Measurements from ENCODE around the gene STX16. TPM values are rescaled to one million over a fixed set of nuclear protein-coding genes. Genes with fewer than 3 reads are reported as not detected.

STX16 gene
- total RNA-seq, 1 experiment from 2014 or later: 93.3 TPM

DNA sequence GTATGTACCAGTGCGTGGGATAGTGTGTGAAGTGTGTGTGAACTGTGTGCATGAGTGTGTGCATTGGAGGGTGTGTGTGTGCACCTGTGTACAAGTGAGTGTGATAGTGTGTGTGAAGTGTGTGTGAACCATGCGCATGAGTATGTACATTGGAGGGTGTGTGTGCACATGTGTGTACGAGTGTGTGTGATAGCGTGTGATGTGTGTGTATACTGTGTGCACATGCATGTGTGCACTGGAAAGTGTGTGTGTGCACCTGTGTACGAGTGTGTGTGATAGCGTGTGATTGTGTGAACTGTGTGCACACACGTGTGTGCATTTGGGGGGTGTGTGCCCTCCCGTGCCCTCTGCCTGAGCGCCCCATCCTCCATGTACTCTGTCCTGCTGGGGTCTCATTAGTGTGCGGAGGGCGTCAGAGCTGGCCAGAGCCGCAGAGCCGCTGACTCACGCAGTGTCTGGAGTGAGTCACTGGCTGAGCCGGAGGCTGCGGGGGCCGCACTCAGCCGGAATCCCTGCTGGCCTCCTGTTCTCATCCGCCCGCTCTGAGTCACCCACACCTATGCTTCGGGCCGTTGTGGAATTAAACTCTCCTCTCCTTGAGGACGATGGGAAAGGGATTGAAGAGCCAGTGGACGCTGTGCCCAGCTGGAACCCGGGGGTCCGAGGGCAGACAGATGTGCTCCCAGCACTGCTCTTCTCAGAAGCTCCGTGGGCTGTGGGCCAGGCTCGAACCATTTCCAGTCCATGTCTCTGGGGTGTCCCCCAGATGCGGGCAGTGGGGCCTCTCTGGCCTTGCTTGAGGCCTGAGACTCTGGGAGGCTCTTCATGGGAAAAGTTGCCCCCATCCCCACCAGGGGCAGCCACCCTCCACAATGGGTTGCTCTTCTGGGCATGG, 27.3 kb upstream of the STX16 start:
- H3K36me3 Mint-ChIP-seq (ENCODE audit: insufficient read depth, unreplicated experiment): no peaks in the 10 kb centered on the region
- H3K27me3 Mint-ChIP-seq (ENCODE audit: insufficient read depth, unreplicated experiment): no peaks in the 10 kb centered on the region
- H3K9me3 Mint-ChIP-seq (ENCODE audit: unreplicated experiment): no peaks in the 10 kb centered on the region
- intact Hi-C loops (cut with micrococcal nuclease): no loop called here
- POLR2A ChIA-PET: interaction anchor here (0.6 to 2.2 kb wide), 7 partner anchors 18 to 314 kb away, joined by 3 to 14 read pairs (median 3); partner anchors contain the start of genes RAB22A and STX16
- no peak overlapping the region for H3K27ac Mint-ChIP-seq (ENCODE audit: low read depth, unreplicated experiment)
- CTCF ChIA-PET: interaction anchor here (0.9 to 1.0 kb wide), 2 partner anchors 28 to 73 kb away, joined by 3 to 5 read pairs; no protein-coding TSS in a partner anchor
- DNase-seq (ENCODE audit: unreplicated experiment): peak; percentile 94
- H3K4me3 Mint-ChIP-seq (ENCODE audit: unreplicated experiment): no peak overlapping the region
- BruUV-seq (replicated peaks): no TSS peak
- TF ChIP-seq, protein P1, sequence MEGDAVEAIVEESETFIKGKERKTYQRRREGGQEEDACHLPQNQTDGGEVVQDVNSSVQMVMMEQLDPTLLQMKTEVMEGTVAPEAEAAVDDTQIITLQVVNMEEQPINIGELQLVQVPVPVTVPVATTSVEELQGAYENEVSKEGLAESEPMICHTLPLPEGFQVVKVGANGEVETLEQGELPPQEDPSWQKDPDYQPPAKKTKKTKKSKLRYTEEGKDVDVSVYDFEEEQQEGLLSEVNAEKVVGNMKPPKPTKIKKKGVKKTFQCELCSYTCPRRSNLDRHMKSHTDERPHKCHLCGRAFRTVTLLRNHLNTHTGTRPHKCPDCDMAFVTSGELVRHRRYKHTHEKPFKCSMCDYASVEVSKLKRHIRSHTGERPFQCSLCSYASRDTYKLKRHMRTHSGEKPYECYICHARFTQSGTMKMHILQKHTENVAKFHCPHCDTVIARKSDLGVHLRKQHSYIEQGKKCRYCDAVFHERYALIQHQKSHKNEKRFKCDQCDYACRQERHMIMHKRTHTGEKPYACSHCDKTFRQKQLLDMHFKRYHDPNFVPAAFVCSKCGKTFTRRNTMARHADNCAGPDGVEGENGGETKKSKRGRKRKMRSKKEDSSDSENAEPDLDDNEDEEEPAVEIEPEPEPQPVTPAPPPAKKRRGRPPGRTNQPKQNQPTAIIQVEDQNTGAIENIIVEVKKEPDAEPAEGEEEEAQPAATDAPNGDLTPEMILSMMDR (IDR thresholded peaks at IDR 0.05; ENCODE audit: unreplicated experiment): no peak
- peaks cover 8% of the 10 kb centered on the region for H3K4me1 Mint-ChIP-seq (ENCODE audit: insufficient read depth, unreplicated experiment)

GRCh38 chr20:58624687-58625086, 26.4 kb upstream of the STX16 start:
- TF ChIP-seq, protein P1 (IDR thresholded peaks at IDR 0.05; ENCODE audit: unreplicated experiment): no peak
- CTCF ChIA-PET: interaction anchor here (0.6 to 1.0 kb wide), 3 partner anchors 23 to 74 kb away, joined by 3 to 5 read pairs (median 4); no protein-coding TSS in a partner anchor
- Mint-ChIP-seq H3K9me3 (ENCODE audit: unreplicated experiment) (no peaks in the 10 kb centered on the region), H3K27ac (ENCODE audit: low read depth, unreplicated experiment) (no peak overlapping the region), H3K4me1 (ENCODE audit: insufficient read depth, unreplicated experiment) (peaks cover 12% of the 10 kb centered on the region), H3K36me3 (ENCODE audit: insufficient read depth, unreplicated experiment) (no peaks in the 10 kb centered on the region), H3K4me3 (ENCODE audit: unreplicated experiment) (no peak overlapping the region), H3K27me3 (ENCODE audit: insufficient read depth, unreplicated experiment) (no peaks in the 10 kb centered on the region)
- intact Hi-C loops (cut with micrococcal nuclease): no loop called here
- POLR2A ChIA-PET: interaction anchor here (0.7 to 2.2 kb wide), 5 partner anchors 18 to 315 kb away, joined by 3 to 14 read pairs (median 4); partner anchors contain the start of genes RAB22A and STX16
- DNase-seq (ENCODE audit: unreplicated experiment): no peak
- no TSS peak for BruUV-seq (replicated peaks)

GRCh38 chr20:58625585-58625984, 25.5 kb upstream of the STX16 start:
- no peak overlapping the region for H3K4me3 Mint-ChIP-seq (ENCODE audit: unreplicated experiment)
- ChIA-PET CTCF (interaction anchor here (1.0 kb wide), 1 partner anchor 28 kb away, joined by 4 read pairs; no protein-coding TSS in a partner anchor), POLR2A (interaction anchor here (0.7 to 2.2 kb wide), 3 partner anchors 11 to 280 kb away, joined by 3 to 14 read pairs (median 3); partner anchors contain the start of gene STX16)
- peaks cover 19% of the 10 kb centered on the region for H3K4me1 Mint-ChIP-seq (ENCODE audit: insufficient read depth, unreplicated experiment)
- intact Hi-C loops (cut with micrococcal nuclease): no loop called here
- TF ChIP-seq, protein P1 (IDR thresholded peaks at IDR 0.05; ENCODE audit: unreplicated experiment): no peak
- no peaks in the 10 kb centered on the region for H3K9me3 Mint-ChIP-seq (ENCODE audit: unreplicated experiment)
- no peaks in the 10 kb centered on the region for H3K36me3 Mint-ChIP-seq (ENCODE audit: insufficient read depth, unreplicated experiment)
- H3K27me3 Mint-ChIP-seq (ENCODE audit: insufficient read depth, unreplicated experiment): no peaks in the 10 kb centered on the region
- H3K27ac Mint-ChIP-seq (ENCODE audit: low read depth, unreplicated experiment): no peak overlapping the region
- DNase-seq (ENCODE audit: unreplicated experiment): no peak
- BruUV-seq (replicated peaks): no TSS peak

- Mint-ChIP-seq H3K36me3 (ENCODE audit: insufficient read depth, unreplicated experiment) (no peaks in the 10 kb centered on the region), H3K9me3 (ENCODE audit: unreplicated experiment) (no peaks in the 10 kb centered on the region), H3K4me3 (ENCODE audit: unreplicated experiment) (no peak overlapping the region), H3K27ac (ENCODE audit: low read depth, unreplicated experiment) (no peak overlapping the region), H3K4me1 (ENCODE audit: insufficient read depth, unreplicated experiment) (peaks cover 19% of the 10 kb centered on the region), H3K27me3 (ENCODE audit: insufficient read depth, unreplicated experiment) (no peaks in the 10 kb centered on the region)
- no peak for DNase-seq (ENCODE audit: unreplicated experiment)
- BruUV-seq (replicated peaks): no TSS peak
- POLR2A ChIA-PET: interaction anchor here (0.7 to 0.9 kb wide), 2 partner anchors 11 to 280 kb away, joined by 3 read pairs; no protein-coding TSS in a partner anchor
- intact Hi-C loops (cut with micrococcal nuclease): no loop called here
- TF ChIP-seq, protein P1 (IDR thresholded peaks at IDR 0.05; ENCODE audit: unreplicated experiment): no peak
- CTCF ChIA-PET: interaction anchor here (1.0 kb wide), 2 partner anchors 25 to 28 kb away, joined by 3 to 4 read pairs; partner anchors contain the start of gene STX16
Observed at GRCh38 chr20:58626051-58626450, 25.0 kb upstream of the STX16 start.

Data from MCF 10A (cell line).